Mammary epithelial cell (primary cell): ENCODE results near the gene CMKLR1.

ENCODE experiments used
- CTCF ChIP-seq, 2 donors: IDR thresholded peaks in 1 of 2; conservative IDR thresholded peaks in 1 of 2; 2 replicates each; pipeline ENCODE4 v1.5.1; 2011 to 2012; ENCODE audit warnings: inconsistent platforms in 2 of 2, low read length in 2 of 2, mild to moderate bottlenecking in 2 of 2, control low read depth in 1 of 2, low read depth in 1 of 2; ENCODE audit not compliant: insufficient read depth in 1 of 2; ENCODE audit errors: extremely low read depth in 1 of 2
- EZH2 ChIP-seq: IDR thresholded peaks from 2 replicates; pipeline ENCODE4 v1.6.1; 2012; ENCODE audit warnings: low read length, inconsistent platforms, borderline replicate concordance

- TF ChIP-seq CTCF (conservative IDR thresholded peaks at IDR 0.05 in 1 of 2, IDR thresholded peaks at IDR 0.05 in 1 of 2; ENCODE audit: extremely low read depth in 1 of 2, insufficient read depth in 1 of 2, low read depth in 1 of 2, low read length in 2 of 2) (no peak), EZH2 (no peak)
Observed at GRCh38 chr12:108265505-108265904, 73.6 kb downstream of the CMKLR1 start.
